Measurements from ENCODE around the gene AFF3. TPM values are rescaled to one million over a fixed set of nuclear protein-coding genes. Genes with fewer than 3 reads are reported as not detected.
A peak's percentile ranks its signal among the peaks of the same experiment; 100 is the strongest.

AFF3 gene
- total RNA-seq, 4 donors from 2014 or later, result 2.1 to 7.3 (median 3.5) TPM

DNA sequence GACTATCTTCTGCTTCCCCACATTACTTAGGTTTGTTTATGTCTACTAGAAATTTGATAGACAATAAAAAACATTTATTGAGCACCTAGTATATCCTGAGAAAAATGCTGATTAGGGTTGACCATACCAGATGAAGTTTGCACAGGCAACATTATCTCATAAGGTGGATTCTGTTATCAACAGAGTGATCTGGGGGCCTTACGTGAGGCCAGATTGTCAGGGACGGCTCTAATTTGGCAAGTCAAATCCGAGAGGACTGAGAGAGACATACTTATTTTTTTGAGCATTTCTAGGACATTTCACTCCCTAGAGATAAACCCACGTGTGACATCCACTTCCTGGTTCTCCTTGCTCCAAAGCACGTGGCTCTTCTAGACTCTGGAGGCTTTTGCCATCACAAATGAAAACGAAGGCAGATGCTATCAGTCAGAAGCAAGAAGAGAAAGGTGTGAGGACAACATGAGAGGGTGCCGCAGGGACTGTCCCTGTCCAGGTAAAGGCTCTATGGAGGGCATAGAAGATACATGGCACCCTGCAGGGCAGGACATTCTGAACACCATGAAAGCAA, 484.6 kb downstream of the AFF3 start:
- WGBS, 2 donors, result 39 to 75% methylated on average over 7 of the region's 7 CpGs
- H3K4me3 ChIP-seq (ENCODE audit: low read depth, poor library complexity, severe bottlenecking), result no peak overlapping the region
- intact Hi-C loops (cut with DNase I; ENCODE audit: low total_unique reads), result no loop called here
- TF ChIP-seq POLR2A (IDR thresholded peaks at IDR 0.05), result no peak
- TF ChIP-seq, protein P1, sequence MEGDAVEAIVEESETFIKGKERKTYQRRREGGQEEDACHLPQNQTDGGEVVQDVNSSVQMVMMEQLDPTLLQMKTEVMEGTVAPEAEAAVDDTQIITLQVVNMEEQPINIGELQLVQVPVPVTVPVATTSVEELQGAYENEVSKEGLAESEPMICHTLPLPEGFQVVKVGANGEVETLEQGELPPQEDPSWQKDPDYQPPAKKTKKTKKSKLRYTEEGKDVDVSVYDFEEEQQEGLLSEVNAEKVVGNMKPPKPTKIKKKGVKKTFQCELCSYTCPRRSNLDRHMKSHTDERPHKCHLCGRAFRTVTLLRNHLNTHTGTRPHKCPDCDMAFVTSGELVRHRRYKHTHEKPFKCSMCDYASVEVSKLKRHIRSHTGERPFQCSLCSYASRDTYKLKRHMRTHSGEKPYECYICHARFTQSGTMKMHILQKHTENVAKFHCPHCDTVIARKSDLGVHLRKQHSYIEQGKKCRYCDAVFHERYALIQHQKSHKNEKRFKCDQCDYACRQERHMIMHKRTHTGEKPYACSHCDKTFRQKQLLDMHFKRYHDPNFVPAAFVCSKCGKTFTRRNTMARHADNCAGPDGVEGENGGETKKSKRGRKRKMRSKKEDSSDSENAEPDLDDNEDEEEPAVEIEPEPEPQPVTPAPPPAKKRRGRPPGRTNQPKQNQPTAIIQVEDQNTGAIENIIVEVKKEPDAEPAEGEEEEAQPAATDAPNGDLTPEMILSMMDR (IDR thresholded peaks at IDR 0.05), result no peak
- peak in 1 of 2 donors; percentile 60 for DNase-seq (ENCODE audit: low spot score in 2 of 2)

DNA sequence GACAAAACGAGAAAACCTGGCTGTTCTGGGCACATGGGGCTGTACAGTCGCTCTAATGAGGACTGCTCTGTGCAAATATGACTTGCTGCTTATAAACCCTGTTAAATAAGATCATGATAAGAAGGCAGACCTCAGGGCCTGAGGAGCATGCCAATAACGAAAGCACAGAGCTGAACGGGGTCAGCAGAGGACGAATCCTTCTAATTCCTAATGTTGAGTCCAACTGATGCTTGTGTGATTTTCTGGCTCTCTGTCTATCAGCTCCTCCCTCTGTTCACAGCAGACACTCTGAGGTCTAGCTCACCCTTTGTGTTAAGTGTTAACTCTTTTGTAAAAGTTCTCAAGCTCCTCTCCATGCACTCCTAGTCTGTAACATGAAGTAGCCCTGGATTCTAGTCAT, 485.4 kb downstream of the AFF3 start:
- WGBS, 2 donors, result 14 to 29% methylated on average over 5 of the region's 5 CpGs

DNA sequence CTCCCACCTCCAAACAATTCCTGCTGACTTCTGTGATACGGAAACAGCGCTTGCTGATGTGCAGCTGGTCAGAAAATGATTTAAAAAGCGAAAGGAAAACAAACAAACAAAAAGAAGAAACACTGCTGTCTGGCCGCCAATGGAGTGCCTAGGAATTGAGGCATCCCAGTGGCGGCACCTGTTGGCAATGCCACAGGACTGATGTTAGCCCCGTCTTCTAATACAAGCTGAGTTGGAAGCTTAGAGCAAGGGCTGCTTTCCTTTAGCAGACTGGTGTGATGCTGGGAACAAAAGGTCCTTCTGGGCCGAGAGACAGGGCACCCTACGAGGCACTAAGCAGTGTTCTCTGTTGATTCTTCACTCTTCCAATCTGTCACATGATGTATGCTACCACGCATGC, 489.0 kb downstream of the AFF3 start:
- 92 to 95% methylated on average over 9 of the region's 9 CpGs for WGBS, 2 donors
- no peak overlapping the region for H3K4me3 ChIP-seq (ENCODE audit: low read depth, poor library complexity, severe bottlenecking)
- DNase-seq (ENCODE audit: low spot score in 2 of 2), result peak in 1 of 2 donors; percentile 58
- intact Hi-C loops (cut with DNase I; ENCODE audit: low total_unique reads), result no loop called here
- no peak for TF ChIP-seq POLR2A (IDR thresholded peaks at IDR 0.05)
- TF ChIP-seq, protein P1 (IDR thresholded peaks at IDR 0.05), result no peak

More for the DNA sequence above, 485.4 kb downstream of the AFF3 start:
- TF ChIP-seq, protein P1 (IDR thresholded peaks at IDR 0.05), result no peak
- no peak for TF ChIP-seq POLR2A (IDR thresholded peaks at IDR 0.05)
- no peak overlapping the region for H3K4me3 ChIP-seq (ENCODE audit: low read depth, poor library complexity, severe bottlenecking)
- DNase-seq (ENCODE audit: low spot score in 2 of 2), result no peak
- intact Hi-C loops (cut with DNase I; ENCODE audit: low total_unique reads), result no loop called here

DNA sequence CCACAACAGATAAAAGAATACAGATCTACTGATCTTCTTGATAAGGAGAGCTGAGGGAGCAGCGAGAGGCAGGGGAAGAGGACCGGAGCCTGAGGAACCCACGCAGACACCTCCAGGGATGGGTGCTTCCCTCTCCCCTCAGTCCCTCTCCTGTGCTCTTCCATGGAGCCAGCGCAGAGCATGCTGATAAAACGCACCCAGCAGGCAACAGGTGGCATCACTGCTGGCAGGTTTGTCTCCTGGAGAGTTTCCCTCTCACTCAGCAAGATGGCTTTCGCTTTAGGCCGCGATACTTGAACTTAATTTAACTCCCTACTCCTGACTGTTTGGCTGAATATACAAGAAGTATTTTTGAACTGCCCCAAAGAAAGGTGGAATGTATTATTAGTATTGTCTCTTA, 489.5 kb downstream of the AFF3 start:
- DNase-seq (ENCODE audit: low spot score in 2 of 2), result peak in 1 of 2 donors; percentile 40
- WGBS, 2 donors, result 88 to 95% methylated on average over 8 of the region's 8 CpGs
- TF ChIP-seq, protein P1 (IDR thresholded peaks at IDR 0.05), result no peak
- TF ChIP-seq POLR2A (IDR thresholded peaks at IDR 0.05), result no peak
- no peak overlapping the region for H3K4me3 ChIP-seq (ENCODE audit: low read depth, poor library complexity, severe bottlenecking)
- intact Hi-C loops (cut with DNase I; ENCODE audit: low total_unique reads), result no loop called here

DNA sequence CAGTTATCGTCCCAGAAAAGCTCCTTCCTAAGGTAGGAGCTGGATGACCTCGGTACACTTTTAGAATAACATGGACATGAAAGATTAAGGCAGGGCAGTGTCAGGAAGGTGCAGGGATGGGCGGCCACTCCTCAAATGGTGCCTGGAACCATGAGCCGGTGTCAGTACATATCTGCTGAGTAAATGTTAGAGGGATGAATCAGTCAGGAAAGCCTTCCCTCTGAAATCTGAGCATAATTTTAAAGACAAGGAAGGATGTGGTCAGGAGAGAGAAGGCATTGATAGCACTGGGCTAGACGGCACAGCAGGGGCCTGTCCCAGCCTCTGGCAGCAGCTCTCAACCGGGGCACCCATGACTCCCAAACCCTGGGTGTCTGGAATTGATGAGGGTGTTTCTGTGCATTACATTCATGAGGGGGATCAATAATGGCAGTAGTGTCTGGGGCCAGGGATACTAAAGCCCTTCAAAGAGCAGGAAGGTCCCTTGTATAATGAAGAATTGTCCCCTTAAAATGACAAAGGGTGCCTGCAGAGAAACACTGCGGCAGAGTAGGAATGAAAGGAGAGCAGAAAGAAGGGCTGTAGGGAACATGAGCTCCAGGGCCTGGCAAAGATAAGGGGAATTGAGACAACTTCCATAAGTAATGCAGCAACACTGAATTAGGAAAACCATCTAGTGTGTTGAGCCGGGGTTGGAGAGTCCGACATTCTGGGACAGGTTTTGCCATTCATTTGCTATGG, 490.3 kb downstream of the AFF3 start:
- intact Hi-C loops (cut with DNase I; ENCODE audit: low total_unique reads), result no loop called here
- TF ChIP-seq POLR2A (IDR thresholded peaks at IDR 0.05), result no peak
- TF ChIP-seq, protein P1 (IDR thresholded peaks at IDR 0.05), result no peak
- peak in 1 of 2 donors; percentile 61 for DNase-seq (ENCODE audit: low spot score in 2 of 2)
- H3K4me3 ChIP-seq (ENCODE audit: low read depth, poor library complexity, severe bottlenecking), result no peak overlapping the region
- 89 to 93% methylated on average over 9 of the region's 9 CpGs for WGBS, 2 donors

Measured in lower leg skin (tissue), 4 donors.